ENCODE results near the gene ACOXL.

DNA sequence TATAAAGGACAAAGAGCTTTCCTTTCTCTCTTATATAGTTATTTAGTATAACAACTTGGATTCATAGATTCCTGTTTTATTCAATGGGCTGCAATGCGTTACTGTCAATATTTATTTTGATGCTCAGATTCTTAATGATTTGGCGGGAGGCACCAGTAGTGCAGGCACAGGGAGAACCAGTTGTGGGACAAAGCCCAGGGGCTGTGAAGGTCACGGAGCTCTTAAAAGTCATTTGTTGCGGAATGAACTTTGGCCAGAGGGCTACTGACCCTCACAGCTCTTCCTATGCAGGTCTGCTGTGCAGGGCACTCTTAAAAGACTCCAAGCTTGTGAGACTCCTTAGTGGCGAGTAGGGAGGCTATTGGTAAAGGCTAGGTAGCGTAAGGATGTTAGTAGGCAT, 422.4 kb downstream of the ACOXL start:
- TF ChIP-seq, protein P1, sequence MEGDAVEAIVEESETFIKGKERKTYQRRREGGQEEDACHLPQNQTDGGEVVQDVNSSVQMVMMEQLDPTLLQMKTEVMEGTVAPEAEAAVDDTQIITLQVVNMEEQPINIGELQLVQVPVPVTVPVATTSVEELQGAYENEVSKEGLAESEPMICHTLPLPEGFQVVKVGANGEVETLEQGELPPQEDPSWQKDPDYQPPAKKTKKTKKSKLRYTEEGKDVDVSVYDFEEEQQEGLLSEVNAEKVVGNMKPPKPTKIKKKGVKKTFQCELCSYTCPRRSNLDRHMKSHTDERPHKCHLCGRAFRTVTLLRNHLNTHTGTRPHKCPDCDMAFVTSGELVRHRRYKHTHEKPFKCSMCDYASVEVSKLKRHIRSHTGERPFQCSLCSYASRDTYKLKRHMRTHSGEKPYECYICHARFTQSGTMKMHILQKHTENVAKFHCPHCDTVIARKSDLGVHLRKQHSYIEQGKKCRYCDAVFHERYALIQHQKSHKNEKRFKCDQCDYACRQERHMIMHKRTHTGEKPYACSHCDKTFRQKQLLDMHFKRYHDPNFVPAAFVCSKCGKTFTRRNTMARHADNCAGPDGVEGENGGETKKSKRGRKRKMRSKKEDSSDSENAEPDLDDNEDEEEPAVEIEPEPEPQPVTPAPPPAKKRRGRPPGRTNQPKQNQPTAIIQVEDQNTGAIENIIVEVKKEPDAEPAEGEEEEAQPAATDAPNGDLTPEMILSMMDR (IDR thresholded peaks at IDR 0.05; ENCODE audit: insufficient read depth, low read length, poor library complexity, severe bottlenecking), result no peak
- TF ChIP-seq EZH2phosphoT487 (conservative IDR thresholded peaks at IDR 0.05; ENCODE audit: low read length), result no peak
